Right ventricle myocardium inferior (tissue), 1 donor: ENCODE results near the gene PRR33. TPM values are rescaled to one million over a fixed set of nuclear protein-coding genes. Genes with fewer than 3 reads are reported as not detected.

ENCODE experiments used
- microRNA-seq: library from miRNA; unstranded; fragments of <30 nt; microRNA quantifications from one replicate; pipeline ENCODE4 v1.2.0, GENCODE V29; 2020
- total RNA-seq: library from RNA; stranded (reverse); fragmentation: NEBNext Ultra II Directional; extraction: Animal tissue kit (Norgen Biotek cat#: 25700); gene quantifications from one replicate; pipeline ENCODE4 v1.2.1, GENCODE V29; 2021
- donor health status: DM: no; HTN: yes; CAD: no; lungs with severe emphysema.

The PRR33 gene
- total RNA-seq, 1 donor from 2014 or later: 5.0 TPM

Small RNAs within 50 kb of the gene (microRNA-seq; reads per million reads assigned to microRNA genes)
- not detected for gene MIR4298
- not detected for gene MIR7847

Other genes with a start within 250 kb of the PRR33 start
- not detected for gene KRTAP5-6, start 194.7 kb downstream of the PRR33 start, total RNA-seq
- 0.92 TPM for gene IFITM10, start 141.3 kb downstream of the PRR33 start, total RNA-seq
- 957 TPM for gene CTSD, start 128.0 kb downstream of the PRR33 start, total RNA-seq
- not detected for gene SYT8, start 56.9 kb downstream of the PRR33 start, total RNA-seq
- gene TNNI2, start 52.9 kb downstream of the PRR33 start, total RNA-seq: 0.35 TPM
- gene LSP1, start 38.8 kb downstream of the PRR33 start, total RNA-seq: 22.5 TPM
- 36.3 TPM for gene TNNT3, start 27.8 kb upstream of the PRR33 start, total RNA-seq
- 107 TPM for gene MRPL23, start 55.4 kb upstream of the PRR33 start, total RNA-seq
- gene H19, start 105.9 kb upstream of the PRR33 start, total RNA-seq: 611 TPM
- 80.9 TPM for gene IGF2, start 247.5 kb upstream of the PRR33 start, total RNA-seq